PC-9 (cell line): ENCODE data around the gene RTN4RL1. TPM values are rescaled to one million over a fixed set of nuclear protein-coding genes. Genes with fewer than 3 reads are reported as not detected.

ENCODE experiments used
- BruUV-seq: library from RNA; stranded (reverse); fragments of 400-500 nt; replicated peaks from 2 replicates; lab custom pipeline; 2021; lab: Mats Ljungman, UMichigan
- CTCF ChIA-PET: fragments of 300-600 bp; sonication (Branson Sonifier 250); formaldehyde crosslinking; loops from one replicate; lab custom pipeline; 2022; ENCODE audit warnings: antibody characterized with exemption; lab: Charles Lee
- POLR2A ChIA-PET: fragments of 300-600 bp; sonication (Branson Sonifier 250); formaldehyde crosslinking; loops from one replicate; lab custom pipeline; 2022; ENCODE audit warnings: antibody characterized with exemption; ENCODE audit not compliant: unreplicated experiment; lab: Charles Lee
- DNase-seq, 2 experiments: peaks; one replicate each; pipeline versions ENCODE4 v3.0.0 to v3.0.0-alpha.2; 2015 to 2022; ENCODE audit warnings: mixed read lengths in 1 of 2
- H2AFZ ChIP-seq: fragments of 200-600 bp; sonication (generic); 2 replicates; pipeline ENCODE4 v1.8.1; 2017; ENCODE audit warnings: antibody characterized with exemption
- H3F3A ChIP-seq: fragments of 200-600 bp; sonication (generic); 2 replicates; pipeline ENCODE4 v1.8.1; 2017; ENCODE audit warnings: antibody characterized with exemption, mild to moderate bottlenecking, low read depth; ENCODE audit not compliant: insufficient read depth
- H3K27ac ChIP-seq: fragments of 200-600 bp; sonication (generic); 2 replicates; pipeline ENCODE4 v1.6.1; 2016; ENCODE audit warnings: mixed run types
- H3K27me3 ChIP-seq: fragments of 200-600 bp; sonication (generic); 2 replicates; pipeline ENCODE4 v1.6.1; 2016; ENCODE audit warnings: low read depth, mixed run types; ENCODE audit not compliant: insufficient read depth
- H3K36me3 ChIP-seq: fragments of 200-600 bp; sonication (generic); 2 replicates; pipeline ENCODE4 v1.6.1; 2016; ENCODE audit warnings: low read depth, mixed run types
- H3K4me1 ChIP-seq: fragments of 200-600 bp; sonication (generic); replicated peaks from 2 replicates; pipeline ENCODE4 v1.6.1; 2016; ENCODE audit warnings: mixed run types; ENCODE audit not compliant: insufficient read depth
- H3K4me2 ChIP-seq: fragments of 200-600 bp; sonication (generic); 2 replicates; pipeline ENCODE4 v1.6.1; 2017; ENCODE audit warnings: mixed run types
- H3K4me3 ChIP-seq: fragments of 200-600 bp; sonication (generic); 2 replicates; pipeline ENCODE4 v1.6.1; 2016; ENCODE audit warnings: mixed run types
- H3K79me2 ChIP-seq: fragments of 200-600 bp; sonication (generic); 2 replicates; pipeline ENCODE4 v1.6.1; 2017; ENCODE audit warnings: low read depth, mixed run types
- H3K9me2 ChIP-seq: fragments of 200-600 bp; sonication (generic); 2 replicates; pipeline ENCODE4 v1.8.1; 2017; ENCODE audit warnings: mild to moderate bottlenecking; ENCODE audit not compliant: insufficient read depth
- H3K9me3 ChIP-seq: fragments of 200-600 bp; sonication (generic); 2 replicates; pipeline ENCODE4 v1.8.1; 2016; ENCODE audit warnings: low read depth; ENCODE audit not compliant: insufficient read depth
- H4K20me1 ChIP-seq: fragments of 200-600 bp; sonication (generic); 2 replicates; pipeline ENCODE4 v1.8.1; 2017; ENCODE audit not compliant: insufficient read depth
- EZH2 ChIP-seq: fragments of 200-600 bp; sonication (generic); IDR thresholded peaks from 2 replicates; pipeline ENCODE4 v1.8.0; 2017; ENCODE audit warnings: antibody characterized with exemption, low read depth
- intact Hi-C: fragments of 100-400 bp; cut with micrococcal nuclease; formaldehyde crosslinking; loops from one replicate; pipeline ENCODE4 v1.10.0; 2022; ENCODE audit not compliant: unreplicated experiment
- total RNA-seq: library from RNA; stranded (reverse); gene quantifications from 2 replicates; pipeline ENCODE4 v1.2.3, GENCODE V29; 2021
- TF ChIP-seq, protein P1 (sequence below): fragments of 200-600 bp; sonication (generic); conservative IDR thresholded peaks from 2 replicates; pipeline ENCODE4 v1.6.1; 2017; ENCODE audit warnings: mixed run types, antibody characterized with exemption, mild to moderate bottlenecking, moderate library complexity

Gene RTN4RL1
- total RNA-seq, 1 experiment from 2014 or later = 0.13 TPM

DNA sequence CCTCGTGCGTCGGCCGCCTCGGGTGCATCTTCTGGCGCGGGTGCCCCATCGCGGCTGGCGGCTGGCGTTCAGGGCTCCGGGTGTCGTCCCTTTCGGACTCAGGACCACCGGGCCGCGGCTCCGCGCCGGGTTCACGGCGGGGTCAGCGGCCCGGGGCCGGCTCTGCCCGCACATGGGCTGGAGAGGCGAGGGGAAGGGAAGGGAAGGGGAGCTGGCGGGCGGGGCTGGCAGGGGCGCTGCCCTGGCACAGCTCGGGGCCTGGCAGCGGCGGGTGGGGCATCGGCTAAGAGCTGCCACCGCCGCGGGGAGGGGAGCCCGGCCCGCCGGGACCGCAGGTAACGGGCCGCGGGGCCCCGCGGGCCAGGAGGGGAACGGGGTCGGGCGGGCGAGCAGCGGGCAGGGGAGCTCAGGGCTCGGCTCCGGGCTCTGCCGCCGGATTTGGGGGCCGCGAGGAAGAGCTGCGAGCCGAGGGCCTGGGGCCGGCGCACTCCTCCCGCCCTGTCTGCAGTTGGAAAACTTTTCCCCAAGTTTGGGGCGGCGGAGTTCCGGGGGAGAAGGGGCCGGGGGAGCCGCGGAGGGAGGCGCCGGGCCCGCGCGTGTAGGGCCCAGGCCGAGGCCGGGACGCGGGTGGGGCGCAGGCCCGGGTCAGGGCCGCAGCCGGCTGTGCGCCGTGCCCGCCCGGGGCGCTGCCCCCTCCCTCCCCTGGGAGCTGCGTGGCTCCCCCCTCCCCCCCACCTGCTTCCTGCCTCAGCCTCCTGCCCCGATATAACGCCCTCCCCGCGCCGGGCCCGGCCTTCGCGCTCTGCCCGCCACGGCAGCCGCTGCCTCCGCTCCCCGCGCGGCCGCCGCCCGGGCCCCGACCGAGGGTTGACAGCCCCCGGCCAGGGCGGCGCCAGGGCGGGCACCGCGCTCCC lies 30.4 kb upstream of the RTN4RL1 start:
- Histone ChIP-seq H3K4me3 (peak overlapping the region; percentile 66; the same call in 1 of the 2 replicates), H3K4me2 (peak overlapping the region; percentile 93), H3K4me1 (peaks cover 7% of the 10 kb centered on the region; the same call in 1 of the 2 replicates), H4K20me1 (no peaks in the 10 kb centered on the region), H3F3A (peaks cover 17% of the 10 kb centered on the region), H3K79me2 (no peaks in the 10 kb centered on the region), H3K36me3 (no peaks in the 10 kb centered on the region), H3K9me2 (no peaks in the 10 kb centered on the region), H3K27ac (no peak overlapping the region), H3K9me3 (no peaks in the 10 kb centered on the region), H3K27me3 (peaks cover 12% of the 10 kb centered on the region), H2AFZ (peak overlapping the region; percentile 59)
- TF ChIP-seq, protein P1, sequence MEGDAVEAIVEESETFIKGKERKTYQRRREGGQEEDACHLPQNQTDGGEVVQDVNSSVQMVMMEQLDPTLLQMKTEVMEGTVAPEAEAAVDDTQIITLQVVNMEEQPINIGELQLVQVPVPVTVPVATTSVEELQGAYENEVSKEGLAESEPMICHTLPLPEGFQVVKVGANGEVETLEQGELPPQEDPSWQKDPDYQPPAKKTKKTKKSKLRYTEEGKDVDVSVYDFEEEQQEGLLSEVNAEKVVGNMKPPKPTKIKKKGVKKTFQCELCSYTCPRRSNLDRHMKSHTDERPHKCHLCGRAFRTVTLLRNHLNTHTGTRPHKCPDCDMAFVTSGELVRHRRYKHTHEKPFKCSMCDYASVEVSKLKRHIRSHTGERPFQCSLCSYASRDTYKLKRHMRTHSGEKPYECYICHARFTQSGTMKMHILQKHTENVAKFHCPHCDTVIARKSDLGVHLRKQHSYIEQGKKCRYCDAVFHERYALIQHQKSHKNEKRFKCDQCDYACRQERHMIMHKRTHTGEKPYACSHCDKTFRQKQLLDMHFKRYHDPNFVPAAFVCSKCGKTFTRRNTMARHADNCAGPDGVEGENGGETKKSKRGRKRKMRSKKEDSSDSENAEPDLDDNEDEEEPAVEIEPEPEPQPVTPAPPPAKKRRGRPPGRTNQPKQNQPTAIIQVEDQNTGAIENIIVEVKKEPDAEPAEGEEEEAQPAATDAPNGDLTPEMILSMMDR = no peak
- no peak for TF ChIP-seq EZH2
- DNase-seq = no peak
- no TSS peak for BruUV-seq
- ChIA-PET CTCF (interaction anchor here (0.6 to 3.1 kb wide), 5 partner anchors 133 to 228 kb away, joined by 3 to 14 read pairs (median 7); no protein-coding TSS in a partner anchor), POLR2A (interaction anchor here (0.7 kb wide), 1 partner anchor 67 kb away, joined by 3 read pairs; no protein-coding TSS in a partner anchor)
- intact Hi-C loops = no loop called here

DNA sequence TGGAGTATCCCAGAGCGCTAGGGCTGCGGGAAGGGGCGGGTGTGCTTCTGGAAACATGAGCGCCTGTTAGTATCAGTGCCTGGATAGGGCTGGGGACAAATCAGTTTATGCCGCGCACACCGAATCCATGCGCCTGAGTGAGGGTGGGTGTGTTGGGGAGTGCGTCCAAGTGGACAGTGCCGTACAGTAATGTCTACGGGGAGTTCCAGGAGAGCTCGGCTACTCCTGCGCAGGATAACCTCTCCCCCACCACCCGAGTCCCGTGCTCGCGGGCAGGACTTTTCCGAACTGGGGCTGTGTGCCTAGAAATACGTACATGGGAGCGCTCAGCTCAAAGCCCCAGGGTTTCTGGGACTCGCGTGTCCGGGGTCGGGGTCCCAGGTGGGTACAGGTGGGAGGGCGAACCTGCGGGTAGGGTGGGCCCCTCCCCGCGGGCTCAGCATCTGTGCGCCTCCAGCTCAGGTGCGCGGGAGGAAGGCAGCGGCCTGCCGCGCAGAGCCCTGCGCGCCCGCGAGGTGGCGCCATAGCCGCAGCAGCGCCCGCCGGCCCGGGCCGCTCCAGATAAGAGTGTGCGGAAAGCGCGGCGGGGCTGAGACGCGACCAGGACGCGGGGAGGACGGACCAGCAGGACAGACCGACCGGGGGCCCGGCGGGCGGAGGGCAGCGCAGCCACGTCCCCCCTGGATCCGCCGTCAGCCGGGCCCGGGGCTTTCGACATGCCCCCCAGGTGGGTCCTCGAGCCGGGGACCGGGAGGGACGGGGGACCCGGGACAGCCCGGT lies 29.6 kb upstream of the RTN4RL1 start, which contains the start of gene HIC1:
Gene HIC1, plus strand, starts transcription at position 592 of the 780 bp plus-strand sequence. CDS start 1,588 bp downstream, outside the sequence.
- CTCF ChIA-PET = interaction anchor here (0.5 to 3.1 kb wide), 13 partner anchors 29 to 837 kb away, joined by 3 to 14 read pairs (median 4); no protein-coding TSS in a partner anchor
- intact Hi-C loops = loop anchor here (1.0 to 5.0 kb wide), 5 partner anchors 116 to 348 kb away; partner anchors contain the start of gene MNT
- H4K20me1 ChIP-seq = no peaks in the 10 kb centered on the region
- H3K4me3 ChIP-seq = peak within 1 kb of the TSS; percentile 66
- peaks cover 17% of the 10 kb centered on the region for H3F3A ChIP-seq
- POLR2A ChIA-PET = interaction anchor here (0.7 kb wide), 1 partner anchor 68 kb away, joined by 3 read pairs; no protein-coding TSS in a partner anchor
- no TSS peak for BruUV-seq
- DNase-seq = peak; percentile 57 to 84
- H3K79me2 ChIP-seq = no peaks in the 10 kb centered on the region
- H3K27me3 ChIP-seq = peaks cover 12% of the 10 kb centered on the region
- TF ChIP-seq EZH2 = no peak
- TF ChIP-seq, protein P1 = peak; percentile 81
- H3K4me1 ChIP-seq = peaks cover 7% of the 10 kb centered on the region; the same call in 1 of the 2 replicates
- peak within 1 kb of the TSS; percentile 59 for H2AFZ ChIP-seq
- H3K4me2 ChIP-seq = peak within 1 kb of the TSS; percentile 93
- H3K27ac ChIP-seq = no peak within 1 kb of the TSS
- H3K9me3 ChIP-seq = no peaks in the 10 kb centered on the region
- no peaks in the 10 kb centered on the region for H3K9me2 ChIP-seq
- H3K36me3 ChIP-seq = no peaks in the 10 kb centered on the region

DNA sequence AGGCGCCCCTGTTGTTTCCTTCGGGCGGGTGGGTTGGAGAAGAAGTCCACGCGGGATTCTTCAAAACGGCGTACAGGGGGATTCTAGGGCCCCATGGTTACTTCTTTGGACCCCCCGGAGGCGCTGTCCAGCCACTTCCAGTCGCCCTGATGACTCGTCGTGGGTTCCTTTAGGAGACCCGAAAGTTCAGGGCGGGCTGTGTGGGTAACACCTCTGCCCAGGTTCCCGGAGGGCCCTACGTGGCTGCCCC lies 29.1 kb upstream of the RTN4RL1 start:
- POLR2A ChIA-PET = no interaction called here
- Histone ChIP-seq H3K36me3 (no peaks in the 10 kb centered on the region), H2AFZ (peak overlapping the region; percentile 59), H3K4me3 (peak overlapping the region; percentile 66), H3K9me2 (no peaks in the 10 kb centered on the region), H3K9me3 (no peaks in the 10 kb centered on the region), H3K79me2 (no peaks in the 10 kb centered on the region), H3F3A (peaks cover 14% of the 10 kb centered on the region), H3K4me2 (peak overlapping the region; percentile 93), H3K27ac (no peak overlapping the region), H3K4me1 (peaks cover 7% of the 10 kb centered on the region; the same call in 1 of the 2 replicates), H3K27me3 (peaks cover 12% of the 10 kb centered on the region), H4K20me1 (no peaks in the 10 kb centered on the region)
- intact Hi-C loops = loop anchor here (1.0 to 5.0 kb wide), 5 partner anchors 116 to 348 kb away; partner anchors contain the start of gene MNT
- CTCF ChIA-PET = interaction anchor here (0.5 to 3.1 kb wide), 10 partner anchors 30 to 837 kb away, joined by 3 to 14 read pairs (median 4); no protein-coding TSS in a partner anchor
- TF ChIP-seq, protein P1 = no peak
- TF ChIP-seq EZH2 = no peak
- DNase-seq = no peak
- no TSS peak for BruUV-seq
